ENCODE data around the gene COMMD4. TPM values are rescaled to one million over a fixed set of nuclear protein-coding genes. Genes with fewer than 3 reads are reported as not detected.

Gene COMMD4
- total RNA-seq, 1 donor from 2014 or later = 57.5 TPM

GRCh38 chr15:75361989-75362641 lies 26.3 kb downstream of the COMMD4 start:
- H3K9me3 ChIP-seq = no peaks in the 10 kb centered on the region
- no peak overlapping the region for H3K4me3 ChIP-seq
- intact Hi-C loops (cut with DNase I) = no loop called here
- ATAC-seq (no peak), DNase-seq (no peak)
- no peak overlapping the region for H3K27ac ChIP-seq
- no peaks in the 10 kb centered on the region for H3K27me3 ChIP-seq
- TF ChIP-seq CTCF (IDR thresholded peaks at IDR 0.05) = no peak
- H3K4me1 ChIP-seq = peaks cover under 1% of the 10 kb centered on the region
- H3K36me3 ChIP-seq = peaks cover 99% of the 10 kb centered on the region

GRCh38 chr15:75362642-75363249 lies 26.9 kb downstream of the COMMD4 start:
- Histone ChIP-seq H3K4me1 (peaks cover 7% of the 10 kb centered on the region), H3K27me3 (no peaks in the 10 kb centered on the region), H3K4me3 (no peak overlapping the region), H3K36me3 (peaks cover 96% of the 10 kb centered on the region), H3K9me3 (no peaks in the 10 kb centered on the region), H3K27ac (no peak overlapping the region)
- TF ChIP-seq CTCF (IDR thresholded peaks at IDR 0.05) = no peak
- intact Hi-C loops (cut with DNase I) = no loop called here
- no peak for ATAC-seq
- DNase-seq = no peak

- H3K4me1 ChIP-seq = peaks cover 8% of the 10 kb centered on the region
- H3K9me3 ChIP-seq = no peaks in the 10 kb centered on the region
- no peak for ATAC-seq
- no peak for DNase-seq
- no peak for TF ChIP-seq CTCF (IDR thresholded peaks at IDR 0.05)
- no peak overlapping the region for H3K27ac ChIP-seq
- intact Hi-C loops (cut with DNase I) = no loop called here
- H3K27me3 ChIP-seq = no peaks in the 10 kb centered on the region
- peaks cover 85% of the 10 kb centered on the region for H3K36me3 ChIP-seq
- no peak overlapping the region for H3K4me3 ChIP-seq
Observed at GRCh38 chr15:75363786-75364185, 27.9 kb downstream of the COMMD4 start.

- no peak for DNase-seq
Observed at GRCh38 chr15:75364881-75365280, 29.0 kb downstream of the COMMD4 start.

GRCh38 chr15:75366163-75366562 lies 30.3 kb downstream of the COMMD4 start:
- peaks cover 18% of the 10 kb centered on the region for H3K4me1 ChIP-seq
- no peaks in the 10 kb centered on the region for H3K27me3 ChIP-seq
- intact Hi-C loops (cut with DNase I) = no loop called here
- H3K36me3 ChIP-seq = peaks cover 64% of the 10 kb centered on the region
- DNase-seq (no peak), ATAC-seq (no peak)
- H3K9me3 ChIP-seq = no peaks in the 10 kb centered on the region
- H3K4me3 ChIP-seq = no peak overlapping the region
- TF ChIP-seq CTCF (IDR thresholded peaks at IDR 0.05) = no peak
- H3K27ac ChIP-seq = no peak overlapping the region

More at GRCh38 chr15:75364881-75365280, 29.0 kb downstream of the COMMD4 start:
- Histone ChIP-seq H3K27me3 (no peaks in the 10 kb centered on the region), H3K36me3 (peaks cover 75% of the 10 kb centered on the region), H3K4me3 (no peak overlapping the region), H3K9me3 (no peaks in the 10 kb centered on the region), H3K27ac (no peak overlapping the region), H3K4me1 (peaks cover 18% of the 10 kb centered on the region)
- no peak for TF ChIP-seq CTCF (IDR thresholded peaks at IDR 0.05)
- intact Hi-C loops (cut with DNase I) = no loop called here
- no peak for ATAC-seq
